Activated CD8-positive, alpha-beta memory T cell treated with anti-CD3 and anti-CD28 coated beads for 36 hours (primary cell): ENCODE data around the gene ACOX1. TPM values are rescaled to one million over a fixed set of nuclear protein-coding genes. Genes with fewer than 3 reads are reported as not detected.
"Not testable (repeated sequence)": the region's sequence is repeated elsewhere in the genome, so short reads cannot be mapped to it uniquely, and the experiment has no call there.

Experiments
- CTCF ChIA-PET: fragments of 350-600 bp; sonication (Branson Sonifier 250); formaldehyde crosslinking; loops from one replicate; lab custom pipeline; 2021; ENCODE audit warnings: antibody characterized with exemption; lab: Charles Lee
- POLR2A ChIA-PET: fragments of 350-600 bp; sonication (Branson Sonifier 250); formaldehyde crosslinking; loops from one replicate; lab custom pipeline; 2021; ENCODE audit warnings: antibody characterized with exemption; lab: Charles Lee
- total RNA-seq, 2 experiments: library from RNA; stranded (reverse); gene quantifications; one replicate each; pipeline ENCODE4 v1.2.3, GENCODE V29; 2021

ACOX1 gene
- total RNA-seq, 2 experiments from 2014 or later = 28.4 to 33.7 TPM

- POLR2A ChIA-PET = interaction anchor here (0.5 kb wide), 1 partner anchor 249 kb away, joined by 4 read pairs; no protein-coding TSS in a partner anchor
- CTCF ChIA-PET = interaction anchor here (0.6 to 2.5 kb wide), 4 partner anchors 60 to 103 kb away, joined by 3 to 6 read pairs (median 4); partner anchors contain the start of gene MRPL38
Observed at GRCh38 chr17:75996665-75997590, 18.0 kb upstream of the ACOX1 start.

- POLR2A ChIA-PET = no interaction called here
- CTCF ChIA-PET = interaction anchor here (2.3 to 2.5 kb wide), 2 partner anchors 9 to 90 kb away, joined by 6 to 8 read pairs; partner anchors contain the start of gene MRPL38
Observed at GRCh38 chr17:75995385-75995925, 16.5 kb upstream of the ACOX1 start.

GRCh38 chr17:75994802-75995370 is 15.9 kb upstream of the ACOX1 start:
- ChIA-PET POLR2A (no interaction called here), CTCF (interaction anchor here (2.3 to 2.5 kb wide), 2 partner anchors 10 to 90 kb away, joined by 6 to 8 read pairs; partner anchors contain the start of gene MRPL38)

GRCh38 chr17:75991396-75991795 is 12.4 kb upstream of the ACOX1 start:
- CTCF ChIA-PET = interaction anchor here (1.9 kb wide), 1 partner anchor 14 kb away, joined by 8 read pairs; no protein-coding TSS in a partner anchor
- POLR2A ChIA-PET = interaction anchor here (0.6 kb wide), 1 partner anchor 35 kb away, joined by 3 read pairs; no protein-coding TSS in a partner anchor

- POLR2A ChIA-PET = no interaction called here
- CTCF ChIA-PET = interaction anchor here (0.7 to 1.2 kb wide), 2 partner anchors 21 to 24 kb away, joined by 3 to 4 read pairs; no protein-coding TSS in a partner anchor
Observed at GRCh38 chr17:75987041-75987440, 8.1 kb upstream of the ACOX1 start.

- POLR2A ChIA-PET = no interaction called here
Observed at GRCh38 chr17:75985986-75986385, 7.0 kb upstream of the ACOX1 start.

GRCh38 chr17:75983501-75984181 is 4.7 kb upstream of the ACOX1 start:
- CTCF ChIA-PET = no interaction called here
- POLR2A ChIA-PET = no interaction called here

More at GRCh38 chr17:75985986-75986385, 7.0 kb upstream of the ACOX1 start:
- CTCF ChIA-PET = no interaction called here

- ChIA-PET POLR2A (interaction anchor here (0.7 kb wide), 1 partner anchor 76 kb away, joined by 3 read pairs; no protein-coding TSS in a partner anchor), CTCF (interaction anchor here (0.5 to 1.9 kb wide), 2 partner anchors 76 to 234 kb away, joined by 3 to 5 read pairs; no protein-coding TSS in a partner anchor)
Observed at GRCh38 chr17:75981019-75981615, 2.2 kb upstream of the ACOX1 start.

- CTCF ChIA-PET = interaction anchor here (0.5 to 1.9 kb wide), 4 partner anchors 59 to 235 kb away, joined by 3 to 5 read pairs (median 4); no protein-coding TSS in a partner anchor
- POLR2A ChIA-PET = interaction anchor here (0.7 kb wide), 3 partner anchors 9 to 119 kb away, joined by 3 to 4 read pairs (median 3); no protein-coding TSS in a partner anchor
Observed at GRCh38 chr17:75980188-75981018, 1.4 kb upstream of the ACOX1 start.

- ChIA-PET POLR2A (interaction anchor here (0.7 kb wide), 2 partner anchors 8 to 62 kb away, joined by 3 read pairs; no protein-coding TSS in a partner anchor), CTCF (interaction anchor here (0.7 to 1.9 kb wide), 2 partner anchors 59 to 74 kb away, joined by 3 to 5 read pairs; no protein-coding TSS in a partner anchor)
Observed at GRCh38 chr17:75979705-75980187, 780 bp upstream of the ACOX1 start.

GRCh38 chr17:75976175-75976848 is 2.7 kb downstream of the ACOX1 start:
- ChIA-PET POLR2A (interaction anchor here (0.6 kb wide), 1 partner anchor 379 kb away, joined by 5 read pairs; no protein-coding TSS in a partner anchor), CTCF (interaction anchor here (0.8 to 0.9 kb wide), 2 partner anchors 71 to 293 kb away, joined by 3 to 5 read pairs; no protein-coding TSS in a partner anchor)

GRCh38 chr17:75975757-75976174 is 3.2 kb downstream of the ACOX1 start:
- ChIA-PET CTCF (interaction anchor here (0.7 kb wide), 1 partner anchor 15 kb away, joined by 4 read pairs; no protein-coding TSS in a partner anchor), POLR2A (interaction anchor here (0.6 to 0.7 kb wide), 2 partner anchors 15 to 380 kb away, joined by 3 to 5 read pairs; no protein-coding TSS in a partner anchor)

- POLR2A ChIA-PET = interaction anchor here (0.7 kb wide), 1 partner anchor 14 kb away, joined by 3 read pairs; no protein-coding TSS in a partner anchor
- CTCF ChIA-PET = interaction anchor here (0.7 kb wide), 1 partner anchor 14 kb away, joined by 4 read pairs; no protein-coding TSS in a partner anchor
Observed at GRCh38 chr17:75975187-75975586, 3.8 kb downstream of the ACOX1 start.

GRCh38 chr17:75970626-75971025 is 8.3 kb downstream of the ACOX1 start:
- CTCF ChIA-PET = no interaction called here
- POLR2A ChIA-PET = no interaction called here

GRCh38 chr17:75970011-75970523 is 8.9 kb downstream of the ACOX1 start:
- ChIA-PET POLR2A (no interaction called here), CTCF (no interaction called here)

GRCh38 chr17:75969044-75969443 is 9.9 kb downstream of the ACOX1 start:
- POLR2A ChIA-PET = interaction anchor here (0.6 kb wide), 1 partner anchor 33 kb away, joined by 4 read pairs; no protein-coding TSS in a partner anchor
- CTCF ChIA-PET = not testable (repeated sequence)
